ENCODE data around the gene PDE4D.
"Not testable (repeated sequence)": the region's sequence is repeated elsewhere in the genome, so short reads cannot be mapped to it uniquely, and the experiment has no call there.

The PDE4D gene

GRCh38 chr5:59799668-59800346 is 93.7 kb downstream of the PDE4D start:
- peak; percentile 46 for DNase-seq (ENCODE audit: low spot score)

DNA sequence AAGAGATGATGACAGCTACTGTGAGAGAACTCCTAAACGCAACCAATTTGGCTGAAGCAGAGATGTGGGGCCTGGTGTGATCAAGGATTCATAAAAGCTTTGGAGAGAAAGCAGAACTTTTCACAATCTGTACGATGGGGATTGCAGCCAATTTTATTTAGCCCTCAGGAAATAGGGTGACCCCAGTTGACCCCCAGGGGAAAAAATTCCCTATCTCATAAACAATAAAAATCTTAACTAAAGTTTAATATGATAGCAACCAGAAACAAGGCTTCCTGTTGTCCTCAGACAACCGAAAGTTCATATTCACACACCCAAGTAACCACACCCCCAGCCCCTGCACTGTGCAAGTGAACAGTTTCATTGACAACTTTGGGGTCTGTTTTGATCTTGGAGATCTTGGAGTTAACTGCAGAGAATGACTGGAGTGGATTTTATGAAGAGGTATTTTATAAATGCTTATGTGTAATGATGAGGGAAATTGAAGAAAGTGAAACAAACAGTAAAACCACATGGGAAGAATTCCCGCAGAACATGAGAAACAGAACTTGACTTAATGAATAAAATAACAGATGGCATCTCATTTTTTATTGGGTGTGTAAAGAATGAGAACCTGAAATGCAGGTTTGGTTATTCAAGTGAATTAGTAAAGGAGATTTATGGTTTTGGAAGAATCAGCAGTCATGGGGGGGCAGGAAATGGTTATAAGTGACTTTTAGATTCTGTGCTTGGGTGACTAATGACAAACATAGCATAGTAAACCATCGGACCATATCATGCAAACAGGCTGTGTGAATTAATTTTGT is 94.5 kb downstream of the PDE4D start:
- DNase-seq (ENCODE audit: low spot score) = no peak

GRCh38 chr5:59795141-59795540 is 98.4 kb downstream of the PDE4D start:
- no peak for DNase-seq (ENCODE audit: low spot score)

- DNase-seq (ENCODE audit: low spot score) = no peak
Observed at GRCh38 chr5:59792983-59793585, 100.4 kb downstream of the PDE4D start.

DNA sequence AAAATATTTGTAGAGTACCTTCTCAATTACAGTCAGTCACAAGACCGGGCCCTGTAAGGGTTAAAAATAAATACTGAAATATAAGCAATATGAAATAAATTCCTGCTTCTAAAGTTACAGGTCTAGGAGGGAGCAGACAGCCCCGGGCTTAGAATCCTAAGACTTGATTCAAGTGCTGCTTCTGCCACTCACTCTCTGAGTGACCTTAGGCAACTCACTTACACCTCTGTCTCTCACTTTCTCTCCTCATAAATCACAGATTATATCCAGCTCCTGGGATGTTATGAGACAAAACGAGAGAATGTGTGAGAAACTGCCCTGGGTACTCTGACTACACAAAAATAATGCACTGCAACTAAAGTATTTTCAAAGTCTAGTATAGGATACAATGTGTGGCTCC is 101.9 kb downstream of the PDE4D start:
- no peak for DNase-seq (ENCODE audit: low spot score)

DNA sequence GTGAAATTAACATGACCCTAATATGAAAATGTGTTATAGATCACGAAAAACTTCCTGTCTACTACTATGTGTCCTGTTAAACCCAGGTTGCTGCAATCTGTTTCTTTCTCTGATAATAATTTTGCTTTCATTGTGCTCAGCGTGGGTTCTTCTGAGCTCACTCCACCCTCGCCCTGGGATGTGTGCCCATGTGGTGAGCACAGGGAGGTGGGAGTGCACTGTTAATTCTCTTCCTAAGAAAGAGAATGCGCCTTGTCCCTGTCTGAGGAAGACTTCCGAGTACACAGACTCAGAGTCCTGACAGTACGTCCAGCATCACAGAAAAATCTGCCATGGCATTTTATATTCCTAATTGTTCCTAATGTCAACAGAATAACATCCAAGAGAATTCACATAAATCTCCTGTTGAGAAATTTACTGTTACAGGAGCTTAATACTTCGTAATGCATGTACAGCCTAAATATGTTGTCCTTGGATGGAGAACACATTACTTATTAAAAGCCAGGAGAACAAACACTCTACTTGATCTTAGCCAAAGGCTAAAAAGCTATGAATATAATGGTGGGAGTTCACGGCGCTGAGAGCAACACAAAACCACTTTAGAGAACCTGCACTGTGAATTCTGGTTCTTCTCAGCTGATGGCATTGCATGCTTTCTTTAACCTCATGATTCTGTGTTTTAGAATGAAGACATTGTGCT is 102.6 kb downstream of the PDE4D start:
- no peak for DNase-seq (ENCODE audit: low spot score)

DNA sequence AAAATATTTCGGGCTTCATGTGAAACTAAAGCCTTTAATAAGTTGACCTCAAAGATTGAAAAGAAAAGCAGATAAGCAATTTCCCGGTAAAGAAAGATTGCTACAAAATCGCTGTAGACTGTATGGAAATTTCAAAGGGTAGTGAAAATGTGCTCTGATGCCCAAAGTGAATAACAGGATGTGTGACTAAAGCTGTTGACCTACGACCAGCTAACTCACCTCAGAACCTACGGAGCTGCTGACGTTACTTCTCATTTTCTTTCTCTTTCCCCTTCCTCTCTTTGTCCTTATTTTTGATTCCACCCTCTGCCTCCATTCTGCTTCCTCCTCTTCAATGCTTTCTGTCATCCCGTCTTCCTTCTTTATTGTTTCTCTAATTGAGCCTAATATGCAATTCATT is 103.2 kb downstream of the PDE4D start:
- DNase-seq (ENCODE audit: low spot score) = no peak

DNA sequence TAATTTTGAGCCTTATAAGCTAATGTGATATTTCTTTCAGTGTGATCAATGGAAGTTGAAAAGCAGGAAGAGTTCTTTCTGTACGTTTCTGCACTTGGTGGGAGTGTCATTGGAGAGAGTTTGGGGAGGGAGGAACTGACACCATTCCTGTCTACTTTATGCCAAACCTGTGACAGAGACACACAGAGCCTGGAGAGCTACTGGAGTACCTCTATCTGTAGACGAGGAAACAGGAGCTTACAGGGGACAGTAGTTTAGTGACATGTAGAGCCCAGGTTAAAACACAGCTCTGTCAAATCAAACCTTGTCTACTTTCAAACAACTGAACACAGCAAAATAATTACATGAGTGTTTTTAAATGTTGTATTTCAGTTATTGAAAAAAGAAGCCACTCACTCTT is 103.6 kb downstream of the PDE4D start:
- DNase-seq (ENCODE audit: low spot score) = no peak

- no peak for DNase-seq (ENCODE audit: low spot score)
Observed at GRCh38 chr5:59789197-59789596, 104.3 kb downstream of the PDE4D start.

GRCh38 chr5:59786334-59786805 is 107.2 kb downstream of the PDE4D start:
- DNase-seq (ENCODE audit: low spot score) = no peak

DNA sequence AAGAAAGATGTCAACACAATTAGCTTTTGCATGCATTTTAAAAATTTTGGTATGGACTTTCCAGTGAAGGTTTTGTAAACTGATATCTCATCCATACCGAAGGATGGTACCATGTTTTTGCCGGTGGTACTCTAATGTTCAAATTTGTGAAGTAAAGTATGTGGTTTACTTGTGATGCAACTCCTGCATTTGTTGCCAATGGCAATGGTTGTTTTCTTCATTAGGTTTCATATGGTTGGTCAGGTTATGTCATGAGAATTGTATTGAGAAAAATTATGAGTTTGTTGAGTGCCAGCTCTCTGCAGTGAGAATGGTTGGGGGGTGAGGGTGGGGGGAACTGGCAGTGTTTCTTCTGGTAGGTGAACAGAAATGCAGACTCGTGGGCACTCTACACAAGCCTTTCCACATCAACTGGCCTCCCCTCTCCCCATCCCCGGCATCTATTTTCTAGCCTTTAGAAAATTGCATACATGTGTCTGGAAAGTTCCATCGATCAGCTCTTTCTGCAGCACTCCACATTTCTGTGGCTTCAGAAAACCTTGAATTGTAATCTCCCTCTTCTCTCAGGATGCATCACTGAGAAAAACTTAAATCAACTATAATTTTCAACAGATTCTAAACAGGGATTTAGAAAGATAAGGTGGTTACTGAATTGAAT is 107.7 kb downstream of the PDE4D start:
- DNase-seq (ENCODE audit: low spot score) = no peak

GRCh38 chr5:59784708-59785107 is 108.8 kb downstream of the PDE4D start:
- DNase-seq (ENCODE audit: low spot score) = not testable (repeated sequence)

DNA sequence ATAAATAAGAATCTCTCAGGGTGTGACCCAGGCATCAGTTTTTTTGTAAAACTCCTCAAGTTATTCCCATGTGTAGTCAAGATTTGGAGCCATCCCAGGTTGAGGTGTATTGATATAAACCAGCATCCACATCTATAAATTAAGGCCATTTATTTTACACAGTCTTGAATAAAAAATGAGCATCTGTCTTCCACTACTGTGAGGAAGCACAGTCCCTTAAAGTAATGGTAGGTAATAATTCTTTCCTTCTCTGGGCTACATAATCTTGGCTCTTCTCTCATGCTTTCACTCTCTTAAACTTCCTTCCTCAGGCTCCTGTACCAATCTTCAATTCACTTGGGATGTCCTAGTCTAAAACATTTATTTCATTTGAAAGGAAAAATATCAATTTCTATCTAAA is 110.3 kb downstream of the PDE4D start:
- no peak for DNase-seq (ENCODE audit: low spot score)

- no peak for DNase-seq (ENCODE audit: low spot score)
Observed at GRCh38 chr5:59782856-59783255, 110.7 kb downstream of the PDE4D start.

DNA sequence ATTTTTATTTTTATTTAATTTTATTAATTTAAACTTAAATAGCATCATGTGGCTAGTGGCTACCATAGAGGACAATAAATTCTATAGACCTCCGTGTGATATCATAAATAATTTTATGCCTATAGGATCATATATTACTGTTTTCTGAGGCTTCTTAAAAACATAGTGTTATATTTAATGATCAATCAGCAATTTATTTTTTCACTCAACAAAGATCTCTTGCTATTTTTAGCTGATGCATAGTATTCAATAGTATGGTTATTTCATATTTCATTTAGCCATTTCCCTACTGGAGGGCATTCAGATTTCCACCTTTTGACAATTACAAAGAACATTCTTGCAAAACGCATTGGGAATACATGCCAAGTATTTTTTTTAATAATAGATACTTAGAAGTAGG is 114.1 kb downstream of the PDE4D start:
- DNase-seq (ENCODE audit: low spot score) = no peak

- DNase-seq (ENCODE audit: low spot score) = no peak
Observed at GRCh38 chr5:59777028-59777427, 116.5 kb downstream of the PDE4D start.

DNA sequence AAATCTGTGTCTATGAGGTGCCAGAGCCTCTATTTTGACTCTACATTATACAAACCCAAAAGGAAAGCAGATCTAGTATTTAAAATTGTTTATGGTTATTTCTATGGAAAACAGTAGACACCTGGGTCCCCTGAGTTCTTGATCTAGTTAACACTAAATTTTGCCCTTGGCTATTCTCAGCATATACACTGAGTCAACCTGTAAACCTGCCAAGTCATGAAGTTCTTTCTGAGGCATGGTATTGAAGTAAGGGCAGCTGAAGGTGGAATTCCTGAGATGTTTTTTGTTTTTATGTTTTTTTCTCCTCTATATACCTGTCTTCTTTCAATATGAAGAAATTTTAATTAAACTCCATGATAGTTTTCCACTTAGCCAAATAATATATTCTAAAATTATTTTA is 120.2 kb downstream of the PDE4D start:
- DNase-seq (ENCODE audit: low spot score) = no peak

DNA sequence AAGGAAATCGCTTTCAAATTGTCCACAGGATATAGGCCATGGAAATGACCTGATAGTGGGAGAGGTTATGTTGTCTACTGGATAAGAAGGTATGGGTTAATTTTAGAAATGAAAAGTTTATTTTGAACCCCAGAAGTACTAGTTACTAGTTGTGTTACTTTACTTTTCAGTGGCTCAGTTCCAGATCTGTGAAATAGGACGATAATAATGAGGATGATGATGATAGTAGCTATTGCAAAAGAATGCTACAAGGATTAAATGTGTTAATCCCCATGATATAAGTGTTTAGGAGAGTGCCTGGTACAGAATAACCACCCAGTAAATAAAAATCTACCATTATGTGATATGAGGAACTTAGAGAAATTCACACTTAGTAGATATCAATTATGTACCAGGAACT is 120.8 kb downstream of the PDE4D start:
- DNase-seq (ENCODE audit: low spot score) = no peak

GRCh38 chr5:59772206-59772605 is 121.3 kb downstream of the PDE4D start:
- no peak for DNase-seq (ENCODE audit: low spot score)

DNA sequence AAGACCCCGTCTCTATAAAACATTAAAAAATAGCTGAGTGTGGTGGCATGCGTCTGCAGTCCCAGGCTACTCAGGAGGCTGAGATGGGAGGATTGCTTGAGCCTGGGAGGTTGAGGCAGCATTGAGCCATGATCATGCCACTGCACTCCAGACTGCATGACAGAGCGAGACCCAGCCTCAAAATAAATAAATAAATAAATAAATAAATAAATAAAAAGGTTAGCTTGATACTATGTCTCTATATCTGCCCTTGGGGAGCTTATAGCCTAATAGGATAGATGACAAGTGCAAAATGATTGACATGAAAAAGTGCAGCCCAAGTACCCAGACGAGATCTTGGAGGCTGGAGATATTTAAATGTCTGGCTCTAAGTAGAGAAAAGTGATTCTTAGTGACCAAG is 122.6 kb downstream of the PDE4D start:
- no peak for DNase-seq (ENCODE audit: low spot score)

- DNase-seq (ENCODE audit: low spot score) = no peak
Observed at GRCh38 chr5:59769832-59770231, 123.7 kb downstream of the PDE4D start.

GRCh38 chr5:59769041-59769360 is 124.5 kb downstream of the PDE4D start:
- DNase-seq (ENCODE audit: low spot score) = no peak

All from globus pallidus (tissue), 1 donor.